OCI-LY7 (cell line): ENCODE measurements around the gene SRC. TPM values are rescaled to one million over a fixed set of nuclear protein-coding genes. Genes with fewer than 3 reads are reported as not detected.

Source experiments
- BruUV-seq: library from RNA; stranded (reverse); fragments of 400-500 nt; replicated peaks from 2 replicates; lab custom pipeline; 2021; lab: Mats Ljungman, UMichigan
- CTCF ChIA-PET: fragments of 300-600 bp; sonication (Branson Sonifier 250); formaldehyde crosslinking; loops from one replicate; lab custom pipeline; 2022; ENCODE audit warnings: antibody characterized with exemption; ENCODE audit not compliant: unreplicated experiment; lab: Charles Lee
- POLR2A ChIA-PET: fragments of 300-600 bp; sonication (Branson Sonifier 250); formaldehyde crosslinking; loops from one replicate; lab custom pipeline; 2022; ENCODE audit warnings: antibody characterized with exemption; lab: Charles Lee
- DNase-seq: peaks from one replicate; pipeline ENCODE4 v3.0.0-alpha.2; 2015; ENCODE audit warnings: low spot score
- H2AFZ ChIP-seq: fragments of 200-600 bp; sonication (generic), shearing (Covaris generic); 2 replicates; pipeline ENCODE4 v1.6.1; 2014; ENCODE audit warnings: mild to moderate bottlenecking, antibody characterized with exemption, low read length, moderate library complexity
- H3K27ac ChIP-seq: fragments of 200-600 bp; sonication (generic); 2 replicates; pipeline ENCODE4 v1.5.1; 2014; ENCODE audit warnings: mixed run types, low read depth, mild to moderate bottlenecking, moderate library complexity, low read length, inconsistent platforms; ENCODE audit not compliant: poor library complexity, severe bottlenecking
- H3K36me3 ChIP-seq: fragments of 200-600 bp; sonication (generic); 2 replicates; pipeline ENCODE4 v1.6.1; 2014; ENCODE audit warnings: mild to moderate bottlenecking, antibody characterized with exemption, low read length, moderate library complexity, mixed read lengths; ENCODE audit not compliant: insufficient read depth
- H3K4me1 ChIP-seq: fragments of 200-600 bp; sonication (generic); 2 replicates; pipeline ENCODE4 v1.5.1; 2014; ENCODE audit warnings: mild to moderate bottlenecking, low read length; ENCODE audit not compliant: insufficient read depth, poor library complexity, severe bottlenecking
- H3K4me2 ChIP-seq: fragments of 200-600 bp; sonication (generic); 2 replicates; pipeline ENCODE4 v1.6.1; 2014; ENCODE audit warnings: mild to moderate bottlenecking, low read length
- H3K4me3 ChIP-seq: fragments of 200-600 bp; sonication (generic); 2 replicates; pipeline ENCODE4 v1.5.1; 2014; ENCODE audit warnings: mild to moderate bottlenecking, low read depth, low read length; ENCODE audit not compliant: poor library complexity, severe bottlenecking
- H3K79me2 ChIP-seq: fragments of 200-600 bp; sonication (generic); 2 replicates; pipeline ENCODE4 v1.6.1; 2016; ENCODE audit warnings: low read depth, mild to moderate bottlenecking, low read length, moderate library complexity, mixed read lengths; ENCODE audit not compliant: insufficient read depth
- H3K9me2 ChIP-seq: fragments of 200-600 bp; sonication (generic); 2 replicates; pipeline ENCODE4 v1.6.1; 2016; ENCODE audit warnings: mild to moderate bottlenecking, low read length, mixed read lengths; ENCODE audit not compliant: insufficient read depth
- H3K9me3 ChIP-seq: fragments of 200-600 bp; sonication (generic); 2 replicates; pipeline ENCODE4 v1.6.1; 2014; ENCODE audit warnings: mild to moderate bottlenecking, mixed run types, low read length, mixed read lengths
- H4K20me1 ChIP-seq: fragments of 200-600 bp; sonication (generic); 2 replicates; pipeline ENCODE4 v1.6.1; 2014; ENCODE audit warnings: mild to moderate bottlenecking, antibody characterized with exemption, low read length, moderate library complexity, mixed read lengths; ENCODE audit not compliant: insufficient read depth
- CTCF ChIP-seq: fragments of 200-600 bp; sonication (generic); conservative IDR thresholded peaks from 2 replicates; pipeline ENCODE4 v1.5.1; 2014; ENCODE audit warnings: mild to moderate bottlenecking, antibody characterized with exemption, low read length, moderate library complexity, mixed read lengths
- EZH2phosphoT487 ChIP-seq: fragments of 200-600 bp; sonication (generic); IDR thresholded peaks from 2 replicates; pipeline ENCODE4 v1.6.1; 2018; ENCODE audit warnings: low read depth, borderline replicate concordance, mild to moderate bottlenecking, mixed run types, antibody characterized with exemption, low read length, moderate library complexity, mixed read lengths
- intact Hi-C: fragments of 100-400 bp; cut with micrococcal nuclease; formaldehyde crosslinking; loops from one replicate; pipeline ENCODE4 v1.10.0; 2022; ENCODE audit not compliant: unreplicated experiment
- total RNA-seq, 2 experiments: library from RNA; depleted of rRNA in 1 of 2; stranded (reverse); fragments of >200 nt in 1 of 2; shearing (Covaris generic) in 1 of 2; gene quantifications; 2 replicates each; pipeline ENCODE4 v1.2.3, GENCODE V29; 2014 to 2022

SRC gene
- total RNA-seq, 2 experiments from 2014 or later: 0.72 to 3.7 TPM

- intact Hi-C loops: no loop called here
- Histone ChIP-seq H3K36me3 (no peaks in the 10 kb centered on the region), H3K9me2 (no peaks in the 10 kb centered on the region), H4K20me1 (no peaks in the 10 kb centered on the region), H3K79me2 (no peaks in the 10 kb centered on the region), H3K9me3 (no peaks in the 10 kb centered on the region), H2AFZ (no peak overlapping the region), H3K4me3 (no peak overlapping the region), H3K27ac (no peak overlapping the region), H3K4me2 (no peak overlapping the region), H3K4me1 (no peaks in the 10 kb centered on the region)
- ChIA-PET CTCF (interaction anchor here (0.7 kb wide), 1 partner anchor 147 kb away, joined by 3 read pairs; no protein-coding TSS in a partner anchor), POLR2A (no interaction called here)
- TF ChIP-seq CTCF: no peak
- no peak for TF ChIP-seq EZH2phosphoT487
- DNase-seq: no peak
- no TSS peak for BruUV-seq
Observed at GRCh38 chr20:37346535-37347346, 801 bp downstream of the SRC start.

GRCh38 chr20:37347347-37347823 lies 1.4 kb downstream of the SRC start:
- Histone ChIP-seq H3K79me2 (no peaks in the 10 kb centered on the region), H3K9me3 (no peaks in the 10 kb centered on the region), H3K36me3 (no peaks in the 10 kb centered on the region), H3K9me2 (no peaks in the 10 kb centered on the region), H3K4me3 (no peak overlapping the region), H3K27ac (no peak overlapping the region), H3K4me1 (no peaks in the 10 kb centered on the region), H4K20me1 (no peaks in the 10 kb centered on the region), H2AFZ (no peak overlapping the region), H3K4me2 (no peak overlapping the region)
- ChIA-PET POLR2A (interaction anchor here (0.6 kb wide), 1 partner anchor 10 kb away, joined by 4 read pairs; no protein-coding TSS in a partner anchor), CTCF (interaction anchor here (0.8 kb wide), 1 partner anchor 112 kb away, joined by 5 read pairs; no protein-coding TSS in a partner anchor)
- intact Hi-C loops: no loop called here
- TF ChIP-seq CTCF (no peak), EZH2phosphoT487 (no peak)
- no TSS peak for BruUV-seq
- DNase-seq: no peak
